ENCODE measurements around the gene LRRC59.
"Not testable (repeated sequence)": the region's sequence is repeated elsewhere in the genome, so short reads cannot be mapped to it uniquely, and the experiment has no call there.

LRRC59 gene

DNA sequence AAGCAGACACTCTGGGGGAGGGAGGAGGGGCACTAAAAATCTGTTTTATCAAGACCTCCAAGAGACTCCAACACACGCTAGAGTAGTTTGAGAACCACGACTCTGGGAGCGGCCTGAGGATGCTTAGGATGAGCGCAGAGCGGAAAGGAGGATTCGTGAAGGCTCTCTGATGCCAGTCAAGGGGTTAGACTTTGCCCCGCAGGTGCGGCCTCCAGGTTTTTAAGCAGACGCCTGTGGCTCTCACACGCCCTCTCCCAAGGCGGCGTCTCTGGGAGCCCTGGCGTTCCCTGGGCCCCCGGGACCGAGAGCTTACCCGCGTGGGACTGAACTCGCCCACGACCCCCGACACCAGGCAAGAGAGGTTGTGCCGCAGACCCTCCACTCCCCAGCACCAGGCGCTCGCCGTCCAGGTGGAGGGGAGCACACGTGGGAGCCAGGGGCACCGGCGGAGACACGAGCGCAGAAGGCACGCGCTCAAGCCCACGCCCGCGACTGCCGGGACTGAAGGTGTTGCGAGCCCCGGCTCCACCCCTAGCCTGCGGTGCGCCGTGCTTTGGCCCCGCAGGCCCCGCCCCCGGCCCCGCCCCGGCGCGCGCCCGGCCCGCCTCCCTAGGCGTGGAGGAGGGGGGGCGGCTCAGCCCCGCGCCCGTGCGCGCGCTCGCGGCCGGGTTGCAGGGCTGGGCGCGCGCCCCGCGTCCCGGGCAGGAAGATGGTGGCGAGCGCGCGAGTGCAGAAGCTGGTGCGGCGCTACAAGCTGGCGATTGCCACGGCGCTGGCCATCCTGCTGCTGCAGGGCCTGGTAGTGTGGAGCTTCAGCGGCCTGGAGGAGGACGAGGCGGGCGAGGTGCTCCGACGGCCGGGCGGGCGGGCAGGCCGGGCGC is 51.7 kb downstream of the LRRC59 start, which contains the start of gene XYLT2:
Gene XYLT2 (plus strand): TSS at position 695 of the 881 bp plus-strand sequence. CDS start 15 bp downstream, at position 710.
- peak; percentile 88 for DNase-seq

GRCh38 chr17:50344731-50345365 is 52.5 kb downstream of the LRRC59 start:
- DNase-seq: no peak

DNA sequence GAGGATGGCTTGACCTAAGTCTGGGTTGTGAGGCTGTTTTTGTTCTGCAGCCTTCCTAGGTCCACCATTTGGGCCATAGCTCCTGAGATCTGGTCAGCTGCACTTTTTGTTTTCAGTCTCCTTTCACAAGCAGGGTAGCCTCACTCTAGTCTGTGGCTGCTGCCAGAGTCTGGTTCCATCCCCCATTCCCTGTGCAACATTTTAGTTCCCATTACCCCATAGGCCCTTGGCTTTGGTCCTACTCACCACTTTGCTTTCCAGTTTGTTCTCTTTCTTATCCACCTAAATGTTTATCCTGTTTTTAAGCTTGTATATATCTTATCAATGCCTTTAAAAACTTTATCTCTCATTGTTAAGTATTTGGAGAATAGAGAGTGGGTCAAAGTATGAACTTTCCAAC is 57.9 kb downstream of the LRRC59 start:
- DNase-seq: no peak

DNA sequence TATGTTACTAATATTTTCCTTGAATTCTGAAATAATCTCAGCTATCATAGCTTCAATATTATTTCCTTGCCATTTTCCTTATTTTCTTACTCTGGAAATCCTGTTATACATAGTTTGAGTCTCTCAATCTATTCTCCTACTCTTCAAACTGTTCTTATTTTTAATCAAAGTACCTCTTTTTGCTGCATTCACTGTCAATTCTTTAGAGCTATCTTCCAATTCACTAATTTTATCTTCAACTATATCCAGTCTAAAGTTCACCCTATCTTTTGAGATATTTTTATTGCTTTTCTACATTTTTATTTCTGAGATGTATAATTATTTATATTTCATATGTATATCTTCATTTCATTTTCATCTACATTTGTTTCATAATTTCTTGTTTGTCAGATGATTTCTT is 58.7 kb downstream of the LRRC59 start:
- no peak for DNase-seq

DNA sequence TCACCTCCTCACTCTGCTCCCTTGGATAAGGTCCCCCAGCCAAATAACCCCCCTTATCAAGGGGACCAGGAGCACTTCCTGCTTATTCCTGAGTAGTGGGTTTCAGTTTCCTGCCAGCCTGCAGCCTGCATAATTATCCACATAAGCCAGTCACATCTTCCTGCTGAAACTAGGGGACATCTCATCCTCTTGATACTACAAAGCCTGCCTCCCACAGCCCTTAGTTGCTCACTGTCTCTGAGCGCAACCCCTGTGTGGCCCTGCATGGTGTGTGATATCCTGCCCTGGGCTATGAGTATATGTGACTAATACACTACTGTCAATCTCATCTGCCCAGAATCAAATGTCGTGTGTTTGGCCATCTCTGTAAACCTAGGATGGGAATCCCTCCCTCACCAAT is 59.4 kb downstream of the LRRC59 start:
- DNase-seq: no peak

DNA sequence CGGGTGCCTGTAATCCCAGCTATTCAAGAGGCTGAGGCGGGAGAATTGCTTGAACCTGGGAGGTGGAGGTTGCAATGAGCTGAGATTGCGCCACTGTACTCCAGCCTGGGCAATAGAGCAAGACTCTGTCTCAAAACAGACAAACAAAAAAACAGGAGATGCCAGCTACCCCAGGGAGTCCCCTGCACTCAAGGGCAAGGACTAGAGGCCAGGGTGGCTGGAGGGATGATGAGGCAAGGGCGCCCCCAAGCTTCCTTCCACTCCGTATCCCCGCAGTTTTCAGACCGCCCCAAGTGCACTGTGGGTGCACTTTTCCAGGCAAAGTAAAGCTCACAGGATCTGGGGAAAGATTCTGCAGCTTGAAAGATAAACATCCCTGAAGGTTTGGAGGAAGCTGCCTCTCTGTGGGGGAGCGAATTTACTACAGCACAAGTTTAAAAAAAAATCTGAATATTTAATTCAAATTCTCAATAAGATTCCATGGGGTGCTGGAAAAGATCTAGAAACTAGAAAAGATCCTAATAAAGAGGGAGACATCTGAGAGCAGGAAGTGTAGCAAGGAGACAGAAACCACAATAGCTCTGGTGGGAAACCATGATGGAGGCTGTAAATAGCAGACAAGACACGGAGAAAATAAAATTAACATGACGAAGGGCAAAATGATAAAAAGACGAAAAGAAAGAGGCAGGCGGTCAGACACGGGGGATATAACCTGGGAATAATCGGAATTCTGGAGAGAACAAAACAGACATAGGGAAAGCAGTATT is 63.8 kb downstream of the LRRC59 start:
- not testable (repeated sequence) for DNase-seq

DNA sequence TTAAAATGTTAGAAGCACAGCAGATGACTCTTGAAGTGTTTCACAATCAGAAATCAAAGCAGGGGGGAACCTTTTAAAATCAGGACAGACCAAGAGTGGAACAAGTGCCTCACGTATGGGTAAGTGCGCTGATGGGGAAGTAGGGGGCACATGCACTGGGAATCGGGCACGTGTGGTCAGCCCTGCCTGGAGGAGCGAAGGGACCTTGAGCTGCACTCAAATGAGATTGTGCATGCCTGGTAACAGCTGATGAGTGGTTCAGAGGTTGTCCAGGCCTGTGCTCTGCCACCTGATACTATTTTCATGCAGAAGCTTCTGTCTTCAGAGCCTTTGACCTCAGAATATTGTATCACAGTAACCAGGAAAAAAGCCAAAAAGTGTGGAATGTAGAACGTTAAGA is 65.1 kb downstream of the LRRC59 start:
- DNase-seq: no peak

All from femur (tissue), 1 donor.